HepG2 (cell line): ENCODE measurements around the gene ABHD15. TPM values are rescaled to one million over a fixed set of nuclear protein-coding genes. Genes with fewer than 3 reads are reported as not detected.
A peak's percentile ranks its signal among the peaks of the same experiment; 100 is the strongest.

ENCODE experiments used
- CREM ChIP-seq, 2 experiments: sonication (generic) in 1 of 2; formaldehyde crosslinking in 1 of 2; IDR thresholded peaks; 2 replicates each; pipeline versions ENCODE4 v1.4.0 to v1.6.1; 2016 to 2020; ENCODE audit warnings: antibody characterized with exemption in 1 of 2, mild to moderate bottlenecking in 1 of 2, missing genetic modification reagents in 1 of 2
- GABPA ChIP-seq, 2 experiments: IDR thresholded peaks; 2 replicates each; pipeline ENCODE4 v1.6.1; 2011 to 2016; ENCODE audit warnings: low read depth in 2 of 2, low read length in 1 of 2, missing biosample characterization in 1 of 2, missing genetic modification characterization in 1 of 2
- GATAD1 ChIP-seq: IDR thresholded peaks from 2 replicates; pipeline ENCODE4 v1.6.1; 2016; ENCODE audit warnings: missing genetic modification reagents, missing compliant biosample characterization
- HDAC1 ChIP-seq: sonication (generic); formaldehyde crosslinking; IDR thresholded peaks from 2 replicates; pipeline ENCODE4 v1.5.1; 2020; ENCODE audit warnings: mild to moderate bottlenecking, missing genetic modification reagents
- KLF16 ChIP-seq, 2 experiments: sonication (generic) in 1 of 2; formaldehyde crosslinking in 1 of 2; IDR thresholded peaks; 2 replicates each; pipeline versions ENCODE4 v1.6.1 to v1.8.0; 2016 to 2023; ENCODE audit warnings: missing genetic modification reagents in 2 of 2, missing compliant biosample characterization in 1 of 2
- NBN ChIP-seq: fragments of 450-650 bp; conservative IDR thresholded peaks from 2 replicates; pipeline ENCODE4 v1.6.1; 2017
- PHB2 ChIP-seq: fragments of 450-650 bp; IDR thresholded peaks from 2 replicates; pipeline ENCODE4 v1.6.1; 2018; ENCODE audit not compliant: partially characterized antibody
- PHF5A ChIP-seq: IDR thresholded peaks from one replicate; pipeline ENCODE4 v1.6.1; 2018; ENCODE audit warnings: low read depth, missing genetic modification reagents; ENCODE audit not compliant: unreplicated experiment
- PITX1 ChIP-seq: sonication (generic); formaldehyde crosslinking; IDR thresholded peaks from 2 replicates; pipeline ENCODE4 v1.5.1; 2020; ENCODE audit warnings: mild to moderate bottlenecking, missing genetic modification reagents
- RAD21 ChIP-seq: fragments of 450-650 bp; formaldehyde crosslinking; IDR thresholded peaks from 2 replicates; pipeline ENCODE4 v1.5.0; 2020; ENCODE audit warnings: mild to moderate bottlenecking
- SCMH1 ChIP-seq: sonication (generic); formaldehyde crosslinking; IDR thresholded peaks from 2 replicates; pipeline ENCODE4 v1.9.0; 2021; ENCODE audit warnings: missing genetic modification reagents, mild to moderate bottlenecking, borderline replicate concordance
- SP4 ChIP-seq: sonication (generic); formaldehyde crosslinking; IDR thresholded peaks from 2 replicates; pipeline ENCODE4 v1.8.1; 2023; ENCODE audit warnings: mild to moderate bottlenecking, missing genetic modification reagents
- TGIF2 ChIP-seq: IDR thresholded peaks from 2 replicates; pipeline ENCODE4 v1.6.1; 2016; ENCODE audit warnings: control low read depth, missing compliant biosample characterization
- YEATS4 ChIP-seq: sonication (generic); formaldehyde crosslinking; IDR thresholded peaks from 2 replicates; pipeline ENCODE4 v1.4.0; 2020; ENCODE audit warnings: missing genetic modification reagents, borderline replicate concordance
- ZNF234 ChIP-seq: sonication (generic); formaldehyde crosslinking; conservative IDR thresholded peaks from 2 replicates; pipeline ENCODE4 v1.5.1; 2020; ENCODE audit warnings: mild to moderate bottlenecking, missing genetic modification reagents
- ZNF615 ChIP-seq: sonication (generic); formaldehyde crosslinking; IDR thresholded peaks from 2 replicates; pipeline ENCODE4 v1.5.0; 2020; ENCODE audit warnings: mild to moderate bottlenecking, missing genetic modification reagents, borderline replicate concordance
- ZNF772 ChIP-seq: sonication (generic); formaldehyde crosslinking; IDR thresholded peaks from 2 replicates; pipeline ENCODE4 v1.5.0; 2020; ENCODE audit warnings: mild to moderate bottlenecking, missing genetic modification reagents
- polyA plus RNA-seq, 8 experiments: library from polyadenylated mRNA; depleted of rRNA in 3 of 8; stranded (reverse) in 7 of 8; unstranded in 1 of 8; fragments of >200 nt; fragmentation: Illumina TruSeq in 4 of 8; extraction: Trizol in 4 of 8; gene quantifications; 2 replicates each; pipeline versions ENCODE4 v1.2.1 to v1.2.3, GENCODE V29; 2011 to 2016; ENCODE audit warnings: low read depth in 4 of 8, missing spikeins in 1 of 8, mixed read lengths in 1 of 8; ENCODE audit not compliant: insufficient read depth in 1 of 8
- total RNA-seq, 5 experiments: library from RNA; depleted of rRNA; stranded (reverse); fragments of >200 nt; fragmentation: Illumina TruSeq; extraction: Trizol; gene quantifications; 2 replicates each; pipeline ENCODE4 v1.2.3, GENCODE V29; 2016; ENCODE audit warnings: low read depth in 1 of 5
- TF ChIP-seq, protein P1 (sequence below): sonication (generic); formaldehyde crosslinking; IDR thresholded peaks from 2 replicates; pipeline ENCODE4 v1.8.1; 2023; ENCODE audit warnings: mild to moderate bottlenecking, missing genetic modification reagents, borderline replicate concordance
- TF ChIP-seq, protein P2 (sequence below): sonication (generic); formaldehyde crosslinking; IDR thresholded peaks from 2 replicates; pipeline ENCODE4 v1.4.0; 2020; ENCODE audit warnings: missing genetic modification reagents
- TF ChIP-seq, protein P3 (sequence below): IDR thresholded peaks from 2 replicates; pipeline ENCODE4 v1.6.1; 2016; ENCODE audit warnings: control low read depth
- TF ChIP-seq, protein P4 (sequence below): sonication (generic); formaldehyde crosslinking; IDR thresholded peaks from 2 replicates; pipeline ENCODE4 v1.5.0; 2020; ENCODE audit warnings: mild to moderate bottlenecking, missing genetic modification reagents

ABHD15 gene
- total and polyA plus RNA-seq, 2 of the 13 experiments (the other 11 are each of a cell fraction or from before 2014, with no cell fraction given) = 2.4 to 7.7 TPM

DNA sequence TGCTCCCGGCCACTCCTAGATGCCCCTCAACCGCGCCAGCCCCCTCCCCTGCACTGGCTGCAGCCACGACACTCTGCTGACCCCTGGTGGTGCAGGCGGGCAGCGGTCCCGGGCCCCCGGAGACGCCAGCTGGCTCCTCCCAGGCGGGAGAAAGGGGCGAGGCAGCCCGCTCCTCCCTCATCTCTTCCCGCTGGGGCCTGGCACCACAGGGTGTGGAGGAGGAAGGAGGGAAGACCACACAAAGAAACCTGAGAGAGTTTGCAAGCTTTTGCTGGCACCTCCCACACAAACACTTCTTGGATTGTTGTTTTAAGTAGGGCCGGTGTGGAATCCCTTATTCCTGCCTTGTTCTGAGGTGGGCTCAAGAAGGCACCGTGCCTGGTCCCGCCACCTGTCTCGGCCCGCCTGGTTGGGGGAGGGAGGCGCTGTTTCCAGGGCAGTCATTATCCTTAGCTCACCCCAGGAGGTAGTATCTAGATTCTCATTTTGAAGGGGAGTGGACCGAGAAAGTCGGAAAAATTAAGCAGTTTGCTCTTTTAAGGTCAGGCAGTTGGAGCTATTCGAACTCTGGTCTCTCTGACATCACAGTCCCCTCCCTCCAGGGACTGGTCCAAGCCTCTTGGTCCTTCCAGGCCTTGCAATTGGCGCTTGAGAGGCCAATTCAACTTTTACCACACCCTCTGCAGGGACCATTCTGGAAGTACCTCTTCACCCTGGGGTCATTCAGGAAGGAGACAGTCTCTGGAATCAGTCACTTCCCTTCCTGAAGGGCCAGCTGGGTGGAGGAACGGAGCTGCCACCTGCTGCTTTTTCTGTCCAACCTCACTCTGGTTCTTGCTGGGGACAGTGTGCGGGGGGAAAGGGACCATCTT is 25.1 kb upstream of the ABHD15 start (continued):
- TF ChIP-seq, protein P1, sequence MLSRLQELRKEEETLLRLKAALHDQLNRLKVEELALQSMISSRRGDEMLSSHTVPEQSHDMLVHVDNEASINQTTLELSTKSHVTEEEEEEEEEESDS (CRISPR knock-in tag) = no peak
- TF ChIP-seq SCMH1 (no peak), KLF16 (CRISPR knock-in tag; IDR thresholded peaks at IDR 0.05) (0 out of 4 replicates have a peak, but pooled peaks of 1 of the 2 experiments have one; percentile 79), YEATS4 (CRISPR knock-in tag) (peak; percentile 64), ZNF615 (CRISPR knock-in tag) (no peak), HDAC1 (peak; percentile 82), PHF5A (no peak), ZNF772 (no peak), TGIF2 (CRISPR knock-in tag) (peak; percentile 65; the same call in 1 of the 2 replicates), GATAD1 (peak; percentile 71), GABPA (IDR thresholded peaks at IDR 0.05; ENCODE audit: low read depth, low read length) (no peak), GABPA (CRISPR knock-in tag; IDR thresholded peaks at IDR 0.05; ENCODE audit: low read depth) (no peak; the same call in 1 of the 2 replicates), PITX1 (CRISPR knock-in tag) (no peak; the same call in 1 of the 2 replicates), RAD21 (peak; percentile 97), CREM (IDR thresholded peaks at IDR 0.05) (no peak; the same call in 1 of the 2 replicates), CREM (CRISPR knock-in tag; IDR thresholded peaks at IDR 0.05) (no peak), SP4 (CRISPR knock-in tag) (peak; percentile 46; the same call in 1 of the 2 replicates), ZNF234 (CRISPR knock-in tag) (no peak; the same call in none of the 2 replicates), NBN (no peak), PHB2 (no peak)
- TF ChIP-seq, protein P2, sequence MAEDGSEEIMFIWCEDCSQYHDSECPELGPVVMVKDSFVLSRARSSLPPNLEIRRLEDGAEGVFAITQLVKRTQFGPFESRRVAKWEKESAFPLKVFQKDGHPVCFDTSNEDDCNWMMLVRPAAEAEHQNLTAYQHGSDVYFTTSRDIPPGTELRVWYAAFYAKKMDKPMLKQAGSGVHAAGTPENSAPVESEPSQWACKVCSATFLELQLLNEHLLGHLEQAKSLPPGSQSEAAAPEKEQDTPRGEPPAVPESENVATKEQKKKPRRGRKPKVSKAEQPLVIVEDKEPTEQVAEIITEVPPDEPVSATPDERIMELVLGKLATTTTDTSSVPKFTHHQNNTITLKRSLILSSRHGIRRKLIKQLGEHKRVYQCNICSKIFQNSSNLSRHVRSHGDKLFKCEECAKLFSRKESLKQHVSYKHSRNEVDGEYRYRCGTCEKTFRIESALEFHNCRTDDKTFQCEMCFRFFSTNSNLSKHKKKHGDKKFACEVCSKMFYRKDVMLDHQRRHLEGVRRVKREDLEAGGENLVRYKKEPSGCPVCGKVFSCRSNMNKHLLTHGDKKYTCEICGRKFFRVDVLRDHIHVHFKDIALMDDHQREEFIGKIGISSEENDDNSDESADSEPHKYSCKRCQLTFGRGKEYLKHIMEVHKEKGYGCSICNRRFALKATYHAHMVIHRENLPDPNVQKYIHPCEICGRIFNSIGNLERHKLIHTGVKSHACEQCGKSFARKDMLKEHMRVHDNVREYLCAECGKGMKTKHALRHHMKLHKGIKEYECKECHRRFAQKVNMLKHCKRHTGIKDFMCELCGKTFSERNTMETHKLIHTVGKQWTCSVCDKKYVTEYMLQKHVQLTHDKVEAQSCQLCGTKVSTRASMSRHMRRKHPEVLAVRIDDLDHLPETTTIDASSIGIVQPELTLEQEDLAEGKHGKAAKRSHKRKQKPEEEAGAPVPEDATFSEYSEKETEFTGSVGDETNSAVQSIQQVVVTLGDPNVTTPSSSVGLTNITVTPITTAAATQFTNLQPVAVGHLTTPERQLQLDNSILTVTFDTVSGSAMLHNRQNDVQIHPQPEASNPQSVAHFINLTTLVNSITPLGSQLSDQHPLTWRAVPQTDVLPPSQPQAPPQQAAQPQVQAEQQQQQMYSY (CRISPR knock-in tag) = no peak
- TF ChIP-seq, protein P3, sequence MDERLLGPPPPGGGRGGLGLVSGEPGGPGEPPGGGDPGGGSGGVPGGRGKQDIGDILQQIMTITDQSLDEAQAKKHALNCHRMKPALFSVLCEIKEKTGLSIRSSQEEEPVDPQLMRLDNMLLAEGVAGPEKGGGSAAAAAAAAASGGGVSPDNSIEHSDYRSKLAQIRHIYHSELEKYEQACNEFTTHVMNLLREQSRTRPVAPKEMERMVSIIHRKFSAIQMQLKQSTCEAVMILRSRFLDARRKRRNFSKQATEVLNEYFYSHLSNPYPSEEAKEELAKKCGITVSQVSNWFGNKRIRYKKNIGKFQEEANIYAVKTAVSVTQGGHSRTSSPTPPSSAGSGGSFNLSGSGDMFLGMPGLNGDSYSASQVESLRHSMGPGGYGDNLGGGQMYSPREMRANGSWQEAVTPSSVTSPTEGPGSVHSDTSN = no peak
- TF ChIP-seq, protein P4, sequence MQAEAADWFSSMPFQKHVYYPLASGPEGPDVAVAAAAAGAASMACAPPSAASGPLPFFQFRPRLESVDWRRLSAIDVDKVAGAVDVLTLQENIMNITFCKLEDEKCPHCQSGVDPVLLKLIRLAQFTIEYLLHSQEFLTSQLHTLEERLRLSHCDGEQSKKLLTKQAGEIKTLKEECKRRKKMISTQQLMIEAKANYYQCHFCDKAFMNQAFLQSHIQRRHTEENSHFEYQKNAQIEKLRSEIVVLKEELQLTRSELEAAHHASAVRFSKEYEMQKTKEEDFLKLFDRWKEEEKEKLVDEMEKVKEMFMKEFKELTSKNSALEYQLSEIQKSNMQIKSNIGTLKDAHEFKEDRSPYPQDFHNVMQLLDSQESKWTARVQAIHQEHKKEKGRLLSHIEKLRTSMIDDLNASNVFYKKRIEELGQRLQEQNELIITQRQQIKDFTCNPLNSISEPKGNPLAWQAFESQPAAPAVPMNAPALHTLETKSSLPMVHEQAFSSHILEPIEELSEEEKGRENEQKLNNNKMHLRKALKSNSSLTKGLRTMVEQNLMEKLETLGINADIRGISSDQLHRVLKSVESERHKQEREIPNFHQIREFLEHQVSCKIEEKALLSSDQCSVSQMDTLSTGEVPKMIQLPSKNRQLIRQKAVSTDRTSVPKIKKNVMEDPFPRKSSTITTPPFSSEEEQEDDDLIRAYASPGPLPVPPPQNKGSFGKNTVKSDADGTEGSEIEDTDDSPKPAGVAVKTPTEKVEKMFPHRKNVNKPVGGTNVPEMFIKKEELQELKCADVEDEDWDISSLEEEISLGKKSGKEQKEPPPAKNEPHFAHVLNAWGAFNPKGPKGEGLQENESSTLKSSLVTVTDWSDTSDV (CRISPR knock-in tag) = no peak
